ENCODE measurements around the gene SIVA1.

DNA sequence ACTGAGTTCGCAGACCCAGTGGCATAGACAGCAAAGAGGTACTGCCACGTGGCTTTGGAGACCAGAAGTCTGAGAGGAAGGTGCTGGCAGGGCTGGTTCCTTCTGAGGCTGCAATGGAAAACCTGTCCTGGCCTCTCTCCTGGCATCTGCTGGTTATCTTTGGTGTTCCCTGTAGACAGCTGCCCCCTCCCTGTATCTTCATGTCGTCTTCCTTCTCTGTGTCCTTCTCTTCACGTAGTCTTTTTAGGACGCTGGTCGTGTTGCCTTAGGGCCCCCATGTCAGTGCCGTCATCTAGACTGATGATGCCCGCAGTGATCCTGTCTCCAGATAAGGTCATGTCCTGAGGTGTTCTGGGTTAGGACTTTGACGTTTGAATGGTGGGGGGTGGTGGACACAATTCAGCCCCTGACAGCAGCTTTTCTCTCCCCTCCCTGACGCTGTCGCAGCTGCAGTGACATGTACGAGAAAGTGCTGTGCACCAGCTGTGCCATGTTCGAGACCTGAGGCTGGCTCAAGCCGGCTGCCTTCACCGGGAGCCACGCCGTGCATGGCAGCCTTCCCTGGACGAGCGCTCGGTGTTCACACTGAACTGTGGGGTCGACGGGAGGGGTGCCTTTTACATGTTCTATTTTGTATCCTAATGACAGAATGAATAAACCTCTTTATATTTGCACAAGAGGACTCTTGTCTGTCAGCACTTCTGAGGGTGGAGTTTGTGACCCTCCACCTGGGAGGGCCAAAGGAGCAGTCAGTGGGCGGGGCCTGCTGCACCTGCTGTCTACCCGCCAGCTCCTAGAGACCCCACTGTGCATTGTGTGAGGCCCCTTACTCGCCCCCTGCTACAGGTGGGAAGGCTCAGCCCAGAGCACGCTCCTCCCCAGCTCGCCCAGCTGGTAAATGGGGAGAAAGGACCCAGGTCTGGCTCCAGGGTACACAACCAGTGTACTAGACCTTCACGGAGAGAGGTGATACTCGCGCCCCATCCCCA is 6.3 kb downstream of the SIVA1 start:
- TF ChIP-seq, protein P1, sequence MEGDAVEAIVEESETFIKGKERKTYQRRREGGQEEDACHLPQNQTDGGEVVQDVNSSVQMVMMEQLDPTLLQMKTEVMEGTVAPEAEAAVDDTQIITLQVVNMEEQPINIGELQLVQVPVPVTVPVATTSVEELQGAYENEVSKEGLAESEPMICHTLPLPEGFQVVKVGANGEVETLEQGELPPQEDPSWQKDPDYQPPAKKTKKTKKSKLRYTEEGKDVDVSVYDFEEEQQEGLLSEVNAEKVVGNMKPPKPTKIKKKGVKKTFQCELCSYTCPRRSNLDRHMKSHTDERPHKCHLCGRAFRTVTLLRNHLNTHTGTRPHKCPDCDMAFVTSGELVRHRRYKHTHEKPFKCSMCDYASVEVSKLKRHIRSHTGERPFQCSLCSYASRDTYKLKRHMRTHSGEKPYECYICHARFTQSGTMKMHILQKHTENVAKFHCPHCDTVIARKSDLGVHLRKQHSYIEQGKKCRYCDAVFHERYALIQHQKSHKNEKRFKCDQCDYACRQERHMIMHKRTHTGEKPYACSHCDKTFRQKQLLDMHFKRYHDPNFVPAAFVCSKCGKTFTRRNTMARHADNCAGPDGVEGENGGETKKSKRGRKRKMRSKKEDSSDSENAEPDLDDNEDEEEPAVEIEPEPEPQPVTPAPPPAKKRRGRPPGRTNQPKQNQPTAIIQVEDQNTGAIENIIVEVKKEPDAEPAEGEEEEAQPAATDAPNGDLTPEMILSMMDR (conservative IDR thresholded peaks at IDR 0.05; ENCODE audit: low read depth, low read length) = no peak
- TF ChIP-seq BHLHE40 (IDR thresholded peaks at IDR 0.05; ENCODE audit: low read depth, low read length) = no peak
- TF ChIP-seq POLR2A (IDR thresholded peaks at IDR 0.05; ENCODE audit: low read depth, low read length) = no peak
- no peak for TF ChIP-seq FOS (IDR thresholded peaks at IDR 0.05; ENCODE audit: low read depth, low read length)
- no peak for TF ChIP-seq SMC3 (IDR thresholded peaks at IDR 0.05; ENCODE audit: low read depth, low read length)
- TF ChIP-seq, protein P2, sequence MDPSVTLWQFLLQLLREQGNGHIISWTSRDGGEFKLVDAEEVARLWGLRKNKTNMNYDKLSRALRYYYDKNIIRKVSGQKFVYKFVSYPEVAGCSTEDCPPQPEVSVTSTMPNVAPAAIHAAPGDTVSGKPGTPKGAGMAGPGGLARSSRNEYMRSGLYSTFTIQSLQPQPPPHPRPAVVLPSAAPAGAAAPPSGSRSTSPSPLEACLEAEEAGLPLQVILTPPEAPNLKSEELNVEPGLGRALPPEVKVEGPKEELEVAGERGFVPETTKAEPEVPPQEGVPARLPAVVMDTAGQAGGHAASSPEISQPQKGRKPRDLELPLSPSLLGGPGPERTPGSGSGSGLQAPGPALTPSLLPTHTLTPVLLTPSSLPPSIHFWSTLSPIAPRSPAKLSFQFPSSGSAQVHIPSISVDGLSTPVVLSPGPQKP (IDR thresholded peaks at IDR 0.05; ENCODE audit: borderline replicate concordance, low read depth, low read length) = no peak
- no peak for TF ChIP-seq CHD1 (IDR thresholded peaks at IDR 0.05; ENCODE audit: low read depth, low read length)
- TF ChIP-seq, protein P3, sequence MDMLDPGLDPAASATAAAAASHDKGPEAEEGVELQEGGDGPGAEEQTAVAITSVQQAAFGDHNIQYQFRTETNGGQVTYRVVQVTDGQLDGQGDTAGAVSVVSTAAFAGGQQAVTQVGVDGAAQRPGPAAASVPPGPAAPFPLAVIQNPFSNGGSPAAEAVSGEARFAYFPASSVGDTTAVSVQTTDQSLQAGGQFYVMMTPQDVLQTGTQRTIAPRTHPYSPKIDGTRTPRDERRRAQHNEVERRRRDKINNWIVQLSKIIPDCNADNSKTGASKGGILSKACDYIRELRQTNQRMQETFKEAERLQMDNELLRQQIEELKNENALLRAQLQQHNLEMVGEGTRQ (IDR thresholded peaks at IDR 0.05; ENCODE audit: low read depth, low read length) = no peak
- TF ChIP-seq RFX5 (IDR thresholded peaks at IDR 0.05; ENCODE audit: low read depth, low read length) = no peak
